ENCODE results near the gene CREG1. TPM values are rescaled to one million over a fixed set of nuclear protein-coding genes. Genes with fewer than 3 reads are reported as not detected.

The CREG1 gene
- total and polyA plus RNA-seq, 7 donors: 19.2 to 118 (median 35.5) TPM

DNA sequence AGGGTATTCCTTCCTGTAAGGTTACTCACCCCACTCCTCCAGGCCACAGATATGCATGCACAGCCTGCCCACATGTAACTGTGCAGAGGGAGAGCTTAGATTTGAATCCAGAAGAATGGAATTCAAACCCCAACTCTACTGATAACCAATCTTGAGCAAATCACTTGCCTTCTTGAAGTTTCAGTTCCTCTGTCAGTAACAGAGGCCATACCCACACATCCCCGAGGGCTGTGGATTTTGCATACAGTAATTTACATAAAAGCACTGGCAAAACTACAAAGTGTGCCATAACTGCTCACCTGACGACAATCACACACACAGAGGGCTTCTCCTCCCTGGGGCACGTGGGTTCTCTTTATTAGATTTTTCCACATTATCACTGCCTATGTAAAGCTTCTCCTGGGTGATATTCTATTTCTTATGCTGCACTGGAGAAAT, 53.9 kb downstream of the CREG1 start:
- WGBS, 3 donors: 71 to 84% (median 83%) methylated on average over 3 of the region's 3 CpGs
- TF ChIP-seq, protein P1, sequence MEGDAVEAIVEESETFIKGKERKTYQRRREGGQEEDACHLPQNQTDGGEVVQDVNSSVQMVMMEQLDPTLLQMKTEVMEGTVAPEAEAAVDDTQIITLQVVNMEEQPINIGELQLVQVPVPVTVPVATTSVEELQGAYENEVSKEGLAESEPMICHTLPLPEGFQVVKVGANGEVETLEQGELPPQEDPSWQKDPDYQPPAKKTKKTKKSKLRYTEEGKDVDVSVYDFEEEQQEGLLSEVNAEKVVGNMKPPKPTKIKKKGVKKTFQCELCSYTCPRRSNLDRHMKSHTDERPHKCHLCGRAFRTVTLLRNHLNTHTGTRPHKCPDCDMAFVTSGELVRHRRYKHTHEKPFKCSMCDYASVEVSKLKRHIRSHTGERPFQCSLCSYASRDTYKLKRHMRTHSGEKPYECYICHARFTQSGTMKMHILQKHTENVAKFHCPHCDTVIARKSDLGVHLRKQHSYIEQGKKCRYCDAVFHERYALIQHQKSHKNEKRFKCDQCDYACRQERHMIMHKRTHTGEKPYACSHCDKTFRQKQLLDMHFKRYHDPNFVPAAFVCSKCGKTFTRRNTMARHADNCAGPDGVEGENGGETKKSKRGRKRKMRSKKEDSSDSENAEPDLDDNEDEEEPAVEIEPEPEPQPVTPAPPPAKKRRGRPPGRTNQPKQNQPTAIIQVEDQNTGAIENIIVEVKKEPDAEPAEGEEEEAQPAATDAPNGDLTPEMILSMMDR (IDR thresholded peaks at IDR 0.05): no peak
- H3K27me3 ChIP-seq (ENCODE audit: insufficient read depth in 3 of 3, low read length in 2 of 3): peaks cover 0 to 2% (median 0%) of the 10 kb centered on the region in 3 donors
- no peaks in the 10 kb centered on the region for H3K36me3 ChIP-seq (ENCODE audit: insufficient read depth in 1 of 2, low read depth in 1 of 2)
- H3K4me3 ChIP-seq: no peak overlapping the region
- H3K4me1 ChIP-seq: no peaks in the 10 kb centered on the region
- intact Hi-C loops (cut with DNase I): no loop called here
- ATAC-seq (no peak), DNase-seq (no peak)
- no peaks in the 10 kb centered on the region for H3K9me3 ChIP-seq
- no peak overlapping the region for H3K27ac ChIP-seq

DNA sequence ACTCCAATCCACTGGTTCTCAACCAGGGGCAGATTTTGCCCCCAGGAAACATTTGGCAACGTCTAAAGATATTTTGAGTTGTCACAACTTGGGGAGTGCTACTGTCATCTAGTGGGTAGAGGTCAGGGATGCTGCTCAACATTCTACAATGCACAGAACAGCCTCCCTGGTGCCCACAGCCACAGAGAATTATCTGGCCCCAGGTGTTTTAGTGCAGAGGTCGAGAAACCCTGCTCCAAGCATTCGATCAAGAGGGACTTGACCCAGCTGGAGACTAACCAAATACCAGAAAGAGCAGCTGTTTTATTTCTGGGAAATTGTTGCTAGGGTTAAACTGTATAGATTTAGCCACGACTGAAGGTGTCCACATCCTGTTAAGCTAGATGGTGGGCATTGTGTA, 54.5 kb downstream of the CREG1 start:
- Histone ChIP-seq H3K27ac (no peak overlapping the region), H3K27me3 (ENCODE audit: insufficient read depth in 3 of 3, low read length in 2 of 3) (peaks cover 0 to 2% (median 0%) of the 10 kb centered on the region in 3 donors), H3K4me1 (no peaks in the 10 kb centered on the region), H3K36me3 (ENCODE audit: insufficient read depth in 1 of 2, low read depth in 1 of 2) (no peaks in the 10 kb centered on the region), H3K9me3 (no peaks in the 10 kb centered on the region), H3K4me3 (no peak overlapping the region)
- intact Hi-C loops (cut with DNase I): no loop called here
- 31 to 47% (median 37%) methylated on average over 4 of the region's 4 CpGs for WGBS, 3 donors
- TF ChIP-seq, protein P1 (IDR thresholded peaks at IDR 0.05): no peak
- ATAC-seq (no peak), DNase-seq (no peak)

DNA sequence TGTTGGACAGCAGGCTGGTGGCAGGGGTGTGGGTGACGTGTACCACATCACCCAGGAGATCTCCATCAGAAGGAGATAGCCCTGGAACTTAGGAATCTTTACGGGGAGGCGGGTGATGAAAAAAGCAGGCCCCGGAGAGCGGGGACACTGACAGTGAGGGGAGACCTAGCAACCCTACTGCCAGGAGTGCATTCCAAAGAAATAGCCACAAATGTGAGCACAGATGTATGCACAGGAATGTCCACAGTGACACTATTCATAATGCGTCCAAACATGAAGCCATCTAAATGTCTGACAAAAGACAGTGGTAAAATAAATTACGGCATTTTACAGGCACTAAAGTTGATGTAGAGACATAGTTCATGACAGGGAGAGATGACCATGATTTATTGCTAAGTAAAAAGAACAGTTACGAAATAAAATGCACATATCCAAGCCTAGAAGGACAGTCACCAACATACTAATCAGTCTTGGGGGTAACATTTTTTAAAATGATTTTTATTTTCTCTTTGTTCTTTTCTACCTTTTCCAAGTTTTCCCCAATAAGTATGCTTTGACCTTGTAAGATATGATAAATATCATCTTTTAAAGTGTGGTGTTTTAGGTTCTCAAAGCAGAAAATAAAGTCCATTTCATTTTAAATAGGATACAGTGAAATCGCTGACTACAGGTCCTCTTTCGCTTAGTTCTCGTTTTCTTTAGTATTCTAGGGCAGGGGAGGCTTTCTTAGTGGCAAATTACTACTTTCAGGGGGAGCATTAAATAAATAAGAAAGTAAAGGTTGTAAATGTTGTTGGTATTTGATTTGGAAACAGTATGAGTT, 56.6 kb downstream of the CREG1 start:
- whole genome bisulfite sequencing, 3 donors: 78 to 87% (median 86%) methylated on average over 11 of the region's 11 CpGs
- Histone ChIP-seq H3K27me3 (ENCODE audit: insufficient read depth in 3 of 3, low read length in 2 of 3) (peaks cover 0 to 2% (median 0%) of the 10 kb centered on the region in 3 donors), H3K36me3 (ENCODE audit: insufficient read depth in 1 of 2, low read depth in 1 of 2) (no peaks in the 10 kb centered on the region), H3K4me1 (no peaks in the 10 kb centered on the region), H3K4me3 (no peak overlapping the region), H3K27ac (no peak overlapping the region), H3K9me3 (no peaks in the 10 kb centered on the region)
- no peak for DNase-seq
- no peak for ATAC-seq
- TF ChIP-seq, protein P1 (IDR thresholded peaks at IDR 0.05): no peak
- intact Hi-C loops (cut with DNase I): no loop called here

DNA sequence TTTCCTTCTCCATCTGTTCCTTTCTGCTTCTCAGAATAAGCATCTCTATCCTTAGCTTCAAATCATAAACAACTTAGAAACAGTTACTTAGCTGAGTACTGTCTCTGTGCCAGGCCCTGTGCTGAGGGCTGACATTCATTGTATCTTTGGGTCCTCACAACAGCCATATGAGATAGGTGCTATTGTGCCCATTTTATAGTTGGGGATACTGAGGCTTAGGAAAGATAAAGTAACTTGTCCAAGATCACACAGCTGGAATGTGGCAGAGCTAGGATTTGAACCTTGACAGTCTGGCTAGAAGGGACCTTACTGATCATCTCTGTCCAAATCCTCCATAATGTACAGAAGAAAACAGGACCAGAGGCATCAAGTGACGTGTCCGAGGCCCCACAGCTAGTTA, 60.2 kb downstream of the CREG1 start:
- H3K27me3 ChIP-seq (ENCODE audit: insufficient read depth in 3 of 3, low read length in 2 of 3): peaks cover 0 to 2% (median 0%) of the 10 kb centered on the region in 3 donors
- H3K4me3 ChIP-seq: no peak overlapping the region
- H3K36me3 ChIP-seq (ENCODE audit: insufficient read depth in 1 of 2, low read depth in 1 of 2): no peaks in the 10 kb centered on the region
- 92 to 97% (median 95%) methylated on average over 2 of the region's 2 CpGs for WGBS, 3 donors
- ATAC-seq: no peak
- TF ChIP-seq, protein P1 (IDR thresholded peaks at IDR 0.05): no peak
- DNase-seq: no peak
- no peaks in the 10 kb centered on the region for H3K4me1 ChIP-seq
- H3K9me3 ChIP-seq: no peaks in the 10 kb centered on the region
- H3K27ac ChIP-seq: no peak overlapping the region
- intact Hi-C loops (cut with DNase I): no loop called here
